GM21786 (cell line): ENCODE measurements around the gene CCDC87.
"Not testable (repeated sequence)": the region's sequence is repeated elsewhere in the genome, so short reads cannot be mapped to it uniquely, and the experiment has no call there.

Source experiments
- ATAC-seq: cut with Tn5 transposase; IDR thresholded peaks from one replicate; pipeline ENCODE4 v1.9.1; 2021; ENCODE audit not compliant: unreplicated experiment

Gene CCDC87

DNA sequence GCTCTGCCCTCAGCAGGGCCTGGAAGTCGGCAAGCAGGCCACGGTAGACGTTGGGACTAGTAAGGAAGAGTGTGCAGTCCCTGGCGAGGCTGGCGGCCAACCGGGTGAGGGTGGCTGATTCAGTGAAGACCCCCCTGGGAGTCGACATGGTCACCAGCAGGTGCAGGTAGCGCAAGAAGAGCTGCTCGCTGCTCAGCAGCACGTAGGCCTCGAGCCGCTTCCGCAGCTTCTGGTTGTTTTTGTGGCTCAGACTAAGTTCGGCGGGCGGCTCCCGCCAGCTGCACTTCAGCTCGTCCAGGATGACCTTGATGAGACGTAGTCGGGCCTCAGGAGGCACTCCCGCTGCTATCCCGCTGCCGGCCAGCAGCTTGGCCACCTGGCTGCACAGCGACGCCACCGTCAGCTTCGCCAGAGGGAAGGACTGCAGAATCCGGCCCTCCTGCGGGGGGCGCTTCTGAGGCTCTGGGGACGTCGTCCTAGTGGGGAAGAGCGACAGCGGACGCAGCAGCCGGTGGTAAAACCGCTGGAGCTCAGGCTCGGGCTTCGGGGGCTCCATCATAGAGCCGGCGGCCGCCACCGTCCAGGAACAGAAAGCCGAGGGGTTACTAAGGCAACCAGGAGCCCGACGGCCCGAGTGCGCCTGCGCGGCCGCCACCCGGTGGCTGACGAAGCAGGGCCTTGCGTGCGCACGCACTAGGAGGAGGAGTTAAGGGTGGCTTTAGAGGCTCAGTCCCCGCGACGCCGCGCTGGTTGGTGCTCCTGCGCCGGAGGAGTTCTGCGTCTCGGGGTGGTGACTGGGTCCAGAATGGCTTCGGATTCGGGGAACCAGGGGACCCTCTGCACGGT lies at the start of gene CCDC87, which contains the start of gene CCS:
Gene CCDC87 (minus strand): TSS at position 607 of the 846 bp plus-strand sequence. CDS start 48 bp downstream, at position 559.
Gene CCS (plus strand): TSS at position 729 of the 846 bp plus-strand sequence. CDS start 77 bp downstream, at position 806.
- ATAC-seq, result peak; percentile 86

DNA sequence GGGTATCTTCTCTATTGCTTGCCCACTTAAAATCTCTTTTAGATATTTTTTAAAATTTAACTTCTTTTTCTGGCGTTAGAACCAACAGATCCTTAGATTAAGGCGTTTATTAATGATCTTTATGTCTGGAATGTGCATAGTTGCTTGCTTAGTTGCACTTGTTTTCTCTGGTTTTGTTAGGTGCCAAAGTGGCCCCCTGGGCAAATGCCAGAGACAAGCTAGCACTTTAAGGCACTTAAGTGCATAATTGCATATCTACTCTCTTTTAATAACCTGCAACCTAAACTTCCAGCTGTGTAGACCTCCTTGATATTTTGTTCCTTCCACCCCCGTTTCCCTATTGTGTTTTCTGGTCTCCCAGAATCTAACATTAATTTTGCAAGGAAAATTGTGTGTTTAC lies 49.0 kb upstream of the CCDC87 start:
- no peak for ATAC-seq

DNA sequence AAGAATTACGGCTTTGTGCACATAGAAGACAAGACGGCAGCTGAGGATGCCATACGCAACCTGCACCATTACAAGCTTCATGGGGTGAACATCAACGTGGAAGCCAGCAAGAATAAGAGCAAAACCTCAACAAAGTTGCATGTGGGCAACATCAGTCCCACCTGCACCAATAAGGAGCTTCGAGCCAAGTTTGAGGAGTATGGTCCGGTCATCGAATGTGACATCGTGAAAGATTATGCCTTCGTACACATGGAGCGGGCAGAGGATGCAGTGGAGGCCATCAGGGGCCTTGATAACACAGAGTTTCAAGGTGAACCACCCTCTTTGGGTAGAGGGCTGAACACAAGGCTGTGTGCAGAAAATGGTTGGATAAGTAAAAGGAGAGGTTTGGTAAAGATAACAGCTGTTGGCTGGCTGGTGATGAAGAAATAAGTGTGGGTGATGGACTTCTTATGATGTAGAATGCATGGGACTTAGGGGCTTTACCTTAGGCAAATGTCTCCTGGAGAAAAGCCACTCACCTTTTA lies 47.0 kb upstream of the CCDC87 start:
- ATAC-seq, result not testable (repeated sequence)

- no peak for ATAC-seq
Measured at GRCh38 chr11:66639066-66639813, 46.4 kb upstream of the CCDC87 start.

DNA sequence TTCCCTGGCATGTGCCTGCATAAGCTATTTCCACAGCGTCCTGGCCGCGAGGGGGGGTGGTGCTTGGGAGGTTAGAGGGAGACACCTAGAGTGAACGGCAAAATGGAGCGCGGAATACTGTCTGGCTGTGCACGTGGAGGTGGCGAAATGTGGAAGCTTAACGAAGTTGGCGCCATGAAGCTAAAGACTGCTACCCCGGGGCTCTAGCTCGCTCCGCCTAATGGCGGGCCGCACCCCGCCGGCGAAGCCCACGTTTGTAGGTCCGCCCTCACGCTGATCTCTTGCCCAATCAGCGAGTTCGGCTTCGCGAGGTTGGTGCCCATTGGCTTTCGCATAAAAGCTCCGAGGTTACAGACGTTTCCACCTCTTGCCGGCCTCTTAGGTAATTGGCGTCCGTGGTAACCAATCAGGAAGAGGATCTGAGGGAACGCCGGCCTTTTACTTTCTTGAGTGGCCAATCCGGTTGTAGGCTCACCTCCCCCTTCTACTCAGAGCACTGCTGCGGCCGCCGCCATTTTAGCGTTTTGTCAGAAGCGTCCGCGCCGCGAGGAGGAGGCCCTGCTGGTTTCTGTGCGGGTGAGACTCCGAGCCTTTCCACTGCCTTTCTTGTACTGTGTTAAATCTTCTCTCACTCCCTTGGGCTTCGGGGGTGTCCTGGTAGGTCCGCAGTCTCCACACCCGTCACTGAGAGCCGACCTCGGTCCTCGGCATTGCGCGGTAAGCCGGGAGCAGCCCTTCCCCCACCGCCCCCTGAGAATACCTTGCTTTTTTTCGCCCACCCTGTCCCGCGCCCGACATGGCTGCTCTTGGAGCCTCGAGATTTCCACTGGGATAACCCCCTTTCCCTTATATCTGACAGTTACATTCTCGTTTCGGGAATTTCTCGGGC lies 45.6 kb upstream of the CCDC87 start, which contains the start of gene RBM4:
Gene RBM4 (plus strand): TSS at position 527 of the 889 bp plus-strand sequence. CDS start 1,009 bp downstream, outside the sequence.
- ATAC-seq, result peak; percentile 97

DNA sequence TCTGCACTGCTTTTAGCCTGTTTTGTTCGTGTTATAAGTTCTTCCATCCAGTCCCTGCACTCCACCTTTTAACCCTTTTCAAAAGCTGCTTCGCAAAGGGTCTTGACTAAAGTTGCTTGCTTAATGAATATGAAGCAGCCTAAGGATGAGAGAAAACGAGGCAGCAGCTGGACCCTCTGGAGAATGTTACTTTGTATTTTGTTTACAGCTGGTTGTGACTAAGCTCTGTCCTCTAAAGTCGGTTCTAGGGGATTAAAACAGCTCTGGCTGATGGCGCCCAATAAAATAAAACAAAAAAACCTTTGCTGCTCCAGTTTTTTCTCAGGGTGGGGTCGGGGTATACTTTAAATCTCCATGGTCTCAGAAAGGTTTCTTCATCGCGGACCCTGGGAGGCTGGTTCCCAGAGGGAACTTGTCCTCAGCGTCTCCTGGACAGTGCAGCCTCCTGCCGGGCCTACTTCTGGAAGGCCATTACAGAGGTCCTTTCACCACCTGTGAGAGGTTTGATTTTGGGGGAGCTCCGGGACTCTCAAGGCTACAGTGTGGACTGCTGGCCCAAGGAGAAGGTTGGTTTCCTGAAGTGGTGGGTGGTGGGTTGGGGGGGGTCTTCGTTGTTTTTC lies 44.8 kb upstream of the CCDC87 start:
- no peak for ATAC-seq

DNA sequence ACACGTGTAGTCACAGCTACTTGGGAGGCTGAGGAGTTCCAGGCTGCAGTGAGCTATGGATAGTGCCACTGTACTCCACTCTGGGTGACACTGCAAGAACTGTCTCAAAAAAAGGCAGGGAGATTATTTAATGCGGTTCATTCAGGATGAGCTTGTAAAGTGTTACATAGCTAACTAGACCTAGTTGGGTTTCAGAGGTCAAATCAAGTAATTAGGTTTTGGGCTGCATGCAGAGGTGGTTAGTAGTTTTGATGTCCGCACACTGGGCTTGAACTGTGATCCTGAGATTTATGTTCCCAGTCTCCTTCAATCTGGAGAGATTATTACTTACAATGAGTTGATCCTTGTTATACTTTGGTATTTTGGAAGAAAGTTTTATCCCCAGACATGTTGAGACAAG lies 43.5 kb upstream of the CCDC87 start:
- no peak for ATAC-seq

DNA sequence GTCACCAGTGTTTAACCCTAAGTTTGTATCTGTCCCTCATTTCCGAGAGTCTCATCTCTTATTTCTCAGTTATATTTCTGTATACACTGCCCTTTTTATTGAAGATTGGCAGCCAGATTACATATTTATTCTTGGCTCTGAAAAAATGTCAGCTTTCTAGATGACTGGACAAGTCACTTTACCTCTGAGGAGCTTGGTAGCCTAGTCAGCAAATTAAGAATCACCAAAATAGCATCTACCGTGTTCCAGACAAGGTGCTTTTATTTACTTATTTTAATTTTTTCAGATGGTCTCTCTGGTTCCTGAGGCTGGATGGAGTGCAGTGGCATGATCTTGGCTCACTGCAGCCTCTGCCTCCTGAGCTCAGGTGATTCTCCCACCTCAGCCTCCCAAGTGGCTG lies 40.1 kb upstream of the CCDC87 start:
- no peak for ATAC-seq

- no peak for ATAC-seq
Measured at GRCh38 chr11:66631883-66632282, 39.0 kb upstream of the CCDC87 start.

DNA sequence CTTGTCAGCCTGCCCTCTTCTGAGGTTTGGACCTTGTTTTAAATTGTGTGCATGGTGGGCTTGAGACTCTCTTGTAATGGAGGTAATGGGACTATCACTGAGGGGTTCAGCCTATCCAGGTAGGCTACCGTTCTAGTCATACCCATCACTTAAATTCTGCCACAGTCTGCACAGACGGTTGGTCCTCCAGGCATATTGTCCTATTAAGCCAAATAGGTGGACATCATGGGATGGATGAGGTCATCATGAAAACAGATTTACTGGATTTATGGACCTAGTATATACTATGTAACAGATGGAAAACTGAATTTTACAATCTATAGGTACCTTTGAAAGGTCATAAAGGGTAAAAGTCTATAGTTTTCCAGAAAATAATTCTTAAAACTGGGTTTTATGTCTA lies 36.5 kb upstream of the CCDC87 start:
- ATAC-seq, result no peak

- ATAC-seq, result no peak
Measured at GRCh38 chr11:66628061-66628603, 35.3 kb upstream of the CCDC87 start.

DNA sequence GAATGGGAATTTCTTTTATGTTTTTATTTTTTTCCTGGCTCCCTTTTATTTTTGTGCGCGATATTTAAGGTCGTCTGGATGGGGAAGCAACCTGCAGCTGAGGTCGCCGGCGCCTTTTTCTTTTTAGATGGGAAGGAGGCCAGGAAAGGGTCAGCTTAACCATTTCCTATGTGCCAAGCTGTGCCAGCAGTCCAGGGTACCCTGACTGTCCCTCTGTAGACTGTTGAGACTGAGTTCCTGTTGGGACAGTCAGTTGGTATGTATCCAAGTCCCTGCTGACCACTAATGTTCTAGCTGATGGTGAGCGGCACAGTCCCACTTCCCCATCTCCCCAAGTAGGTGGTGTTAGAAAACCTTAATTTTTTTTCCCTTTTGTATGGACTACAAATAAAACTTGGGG lies 34.1 kb upstream of the CCDC87 start:
- no peak for ATAC-seq

- ATAC-seq, result no peak
Measured at GRCh38 chr11:66626382-66626781, 33.5 kb upstream of the CCDC87 start.

DNA sequence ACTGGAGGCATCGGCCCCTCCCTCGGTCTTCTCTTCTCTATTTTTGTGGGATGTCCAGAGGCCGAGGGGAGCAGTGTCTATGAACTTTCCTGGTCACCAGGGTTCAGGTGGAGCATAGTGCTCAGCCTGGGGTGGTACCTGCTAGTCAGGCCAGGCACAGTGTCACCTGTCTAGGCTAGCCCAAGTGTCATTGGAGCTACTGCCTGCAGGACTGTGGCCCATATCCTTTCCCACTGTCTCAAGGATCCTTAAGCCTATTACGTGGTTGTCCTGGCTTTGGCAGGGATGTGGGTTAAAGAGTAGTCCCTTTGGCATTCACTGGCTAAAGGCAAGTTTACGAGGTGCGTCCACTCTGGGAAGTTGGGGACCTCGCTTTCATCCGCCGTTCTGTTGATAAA lies 32.9 kb upstream of the CCDC87 start:
- no peak for ATAC-seq

- no peak for ATAC-seq
Measured at GRCh38 chr11:66625041-66625751, 32.3 kb upstream of the CCDC87 start.

DNA sequence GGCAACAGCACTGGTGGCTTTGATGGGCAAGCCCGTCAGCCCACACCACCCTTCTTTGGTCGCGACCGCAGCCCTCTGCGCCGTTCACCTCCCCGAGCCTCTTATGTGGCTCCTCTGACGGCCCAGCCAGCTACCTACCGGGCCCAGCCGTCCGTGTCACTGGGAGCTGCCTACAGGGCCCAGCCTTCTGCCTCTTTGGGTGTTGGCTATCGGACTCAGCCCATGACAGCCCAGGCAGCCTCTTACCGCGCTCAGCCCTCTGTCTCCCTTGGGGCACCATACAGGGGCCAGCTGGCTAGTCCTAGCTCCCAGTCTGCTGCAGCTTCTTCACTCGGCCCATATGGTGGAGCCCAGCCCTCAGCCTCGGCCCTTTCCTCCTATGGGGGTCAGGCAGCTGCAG lies 31.6 kb upstream of the CCDC87 start:
- no peak for ATAC-seq

DNA sequence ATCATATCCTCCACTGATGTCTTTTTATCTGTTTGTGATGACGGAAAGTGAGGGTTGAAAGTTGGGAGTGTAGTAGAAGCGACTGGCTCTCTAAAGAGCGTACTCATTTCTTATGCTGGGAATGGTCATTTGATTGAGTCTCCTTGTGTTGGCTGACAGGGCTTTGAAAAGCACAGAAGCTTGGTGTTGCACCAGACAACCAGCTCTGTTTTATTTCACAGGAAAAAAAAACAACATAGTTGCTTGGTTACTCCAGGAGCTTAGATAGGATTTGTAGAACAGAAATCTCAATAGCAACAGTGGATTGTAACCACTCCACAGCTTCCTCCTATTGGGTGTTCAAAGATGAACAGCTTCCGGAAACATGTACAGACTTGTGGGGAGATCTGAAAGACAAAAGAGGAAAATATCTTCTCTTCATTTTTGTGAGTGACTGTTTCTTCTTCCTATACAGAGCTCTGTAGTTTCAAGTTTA lies 26.3 kb upstream of the CCDC87 start:
- ATAC-seq, result no peak

DNA sequence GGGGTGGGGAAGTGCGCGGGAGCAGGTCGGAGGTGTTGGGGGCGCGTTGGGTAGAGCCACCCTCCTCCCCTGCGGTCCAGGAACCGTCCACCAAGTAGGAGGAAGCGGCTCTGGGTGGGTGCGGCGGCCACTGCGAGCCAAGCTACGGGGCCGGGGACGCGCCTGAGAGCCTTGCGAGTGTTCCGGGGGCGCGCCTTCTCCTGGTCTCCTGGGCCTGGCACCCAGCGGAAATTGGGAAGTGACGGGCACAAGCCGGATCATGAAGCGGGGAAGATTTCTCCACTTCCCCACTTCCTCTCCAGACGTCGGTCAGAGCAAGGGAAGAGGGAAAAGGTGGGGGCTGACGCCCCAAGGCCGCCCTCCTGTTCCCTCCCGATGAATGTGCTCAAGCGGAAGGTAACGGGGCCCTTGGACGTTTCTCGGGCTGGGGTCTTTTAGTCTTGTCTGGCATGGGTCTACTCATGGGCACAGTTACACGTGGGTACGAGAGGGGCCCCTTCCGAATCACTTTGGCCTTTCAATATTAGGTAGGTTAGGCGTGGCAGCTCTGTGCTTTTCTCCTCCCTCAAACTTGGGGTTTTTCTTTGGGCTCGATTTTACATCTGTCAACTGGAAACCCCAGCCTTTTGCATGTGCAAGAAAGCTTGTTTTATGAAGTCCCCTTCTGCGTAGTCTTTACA lies 24.4 kb upstream of the CCDC87 start:
- ATAC-seq, result no peak
